Kidney (tissue), 14 donors: ENCODE results near the gene SPEM1. TPM values are rescaled to one million over a fixed set of nuclear protein-coding genes. Genes with fewer than 3 reads are reported as not detected.
A peak's percentile ranks its signal among the peaks of the same experiment; 100 is the strongest.

Experiments
- DNase-seq, 5 donors: peaks; one replicate each; pipeline ENCODE4 v3.0.0-alpha.2; 2013 to 2020
- FAIRE-seq: peaks from 2 replicates; lab custom pipeline; 2012; peaks lifted over from hg19 to GRCh38; lab: Jason Lieb, UNC
- H3K27ac ChIP-seq, 2 donors: one replicate each; pipeline ENCODE4 v1.7.0; 2013; ENCODE audit warnings: low read depth in 2 of 2, low read length in 2 of 2, inconsistent platforms in 1 of 2
- H3K27me3 ChIP-seq: one replicate; pipeline ENCODE4 v1.7.1; 2013; ENCODE audit warnings: low read length, inconsistent platforms; ENCODE audit not compliant: control insufficient read depth, insufficient read depth
- H3K36me3 ChIP-seq, 3 donors: one replicate each; pipeline versions ENCODE4 v1.7.0 to v1.7.1; 2013; ENCODE audit warnings: low read length in 3 of 3, control low read depth in 1 of 3, inconsistent platforms in 1 of 3; ENCODE audit not compliant: insufficient read depth in 3 of 3, control insufficient read depth in 2 of 3
- H3K4me1 ChIP-seq, 3 donors: one replicate each; pipeline versions ENCODE4 v1.7.0 to v1.7.1; 2013; ENCODE audit warnings: low read length in 3 of 3, inconsistent platforms in 1 of 3, low read depth in 1 of 3; ENCODE audit not compliant: control insufficient read depth in 2 of 3, insufficient read depth in 2 of 3
- H3K4me3 ChIP-seq, 3 donors: one replicate each; pipeline versions ENCODE4 v1.7.0 to v1.8.1; 2013; ENCODE audit warnings: low read length in 3 of 3, control low read depth in 1 of 3, inconsistent platforms in 1 of 3
- H3K9ac ChIP-seq, 3 donors: one replicate each; pipeline versions ENCODE4 v1.7.0 to v1.7.1; 2013; ENCODE audit warnings: low read length in 3 of 3, control low read depth in 1 of 3, inconsistent platforms in 1 of 3
- H3K9me3 ChIP-seq, 3 donors: one replicate each; pipeline versions ENCODE4 v1.7.0 to v1.7.1; 2013; ENCODE audit warnings: low read length in 3 of 3, control low read depth in 1 of 3, inconsistent platforms in 1 of 3; ENCODE audit not compliant: control insufficient read depth in 2 of 3, insufficient read depth in 1 of 3
- CTCF ChIP-seq: IDR thresholded peaks from 3 replicates; pipeline ENCODE4 v1.5.1; 2012; ENCODE audit warnings: mild to moderate bottlenecking, moderate library complexity, borderline replicate concordance; ENCODE audit not compliant: insufficient read depth; ENCODE audit errors: extremely low read depth
- intact Hi-C: fragments of 100-400 bp; cut with DNase I; formaldehyde crosslinking; loops from one replicate; pipeline ENCODE4 v1.11.1; 2022
- polyA plus RNA-seq: library from polyadenylated mRNA; stranded (reverse); fragments of 350-450 nt; fragmentation: Illumina TruSeq; extraction: RNeasy Lipid Tissue Mini Kit (QIAGEN cat#74804); gene quantifications from one replicate; pipeline ENCODE4 v1.2.3, GENCODE V29; 2014; ENCODE audit warnings: low read depth, low replicate concordance; ENCODE audit not compliant: insufficient read depth
- total RNA-seq: library from RNA; stranded (reverse); fragmentation: NEBNext Ultra II Directional; extraction: Animal tissue kit (Norgen Biotek cat#: 25700); gene quantifications from one replicate; pipeline ENCODE4 v1.2.1, GENCODE V29; 2021
- donor health status: control.
- donor health status: control.
- donor health status: control.
- donor health status: control.
- donor health status: control.
- donor health status: DM: yes; HTN: yes; CAD: no.
- donor health status: Normal renal cell carcinoma (clear cell type).

Gene SPEM1
- total and polyA plus RNA-seq, 2 donors from 2014 or later = not detected

DNA sequence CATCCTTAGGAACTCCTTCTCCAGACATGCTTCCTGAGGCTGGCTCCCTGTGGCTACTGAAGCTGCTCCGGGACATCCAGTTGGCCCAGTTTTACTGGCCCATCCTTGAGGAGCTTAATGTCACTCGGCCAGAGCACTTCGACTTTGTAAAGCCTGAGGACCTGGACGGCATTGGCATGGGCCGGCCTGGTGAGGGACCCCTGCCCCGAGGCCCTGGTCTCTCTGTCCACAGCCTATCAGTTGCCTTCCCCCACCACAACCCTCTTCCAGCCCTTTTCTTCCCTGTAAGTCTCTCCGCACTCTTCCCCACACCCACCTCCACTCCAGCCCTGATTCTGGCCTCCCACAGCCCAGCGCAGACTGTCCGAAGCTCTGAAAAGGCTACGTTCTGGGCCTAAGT, 37.2 kb upstream of the SPEM1 start:
- Histone ChIP-seq H3K4me3 (no peak overlapping the region), H3K27ac (no peak overlapping the region), H3K27me3 (peaks cover 5% of the 10 kb centered on the region), H3K9ac (no peak overlapping the region), H3K4me1 (peaks cover 0 to 17% (median 10%) of the 10 kb centered on the region in 3 donors), H3K36me3 (no peaks in the 10 kb centered on the region), H3K9me3 (no peaks in the 10 kb centered on the region)
- intact Hi-C loops = no loop called here
- no peak for FAIRE-seq
- DNase-seq = no peak
- TF ChIP-seq CTCF = no peak

GRCh38 chr17:7383371-7383741, 36.8 kb upstream of the SPEM1 start:
- DNase-seq = no peak
- no peak for FAIRE-seq
- peaks cover 5% of the 10 kb centered on the region for H3K27me3 ChIP-seq
- no peaks in the 10 kb centered on the region for H3K36me3 ChIP-seq
- H3K27ac ChIP-seq = no peak overlapping the region
- no peak for TF ChIP-seq CTCF
- H3K4me1 ChIP-seq = peaks cover 0 to 17% (median 10%) of the 10 kb centered on the region in 3 donors
- H3K9ac ChIP-seq = no peak overlapping the region
- intact Hi-C loops = no loop called here
- peak overlapping the region in 1 of 3 donors; percentile 41 for H3K4me3 ChIP-seq
- H3K9me3 ChIP-seq = no peaks in the 10 kb centered on the region

GRCh38 chr17:7383742-7384488, 36.2 kb upstream of the SPEM1 start:
- Histone ChIP-seq H3K4me1 (peaks cover 0 to 17% (median 10%) of the 10 kb centered on the region in 3 donors), H3K27me3 (peaks cover 5% of the 10 kb centered on the region), H3K36me3 (peaks cover 0 to 3% (median 0%) of the 10 kb centered on the region in 3 donors), H3K9ac (peak overlapping the region in 1 of 3 donors; percentile 19), H3K4me3 (peak overlapping the region in 1 of 3 donors; percentile 41), H3K27ac (peak overlapping the region in 1 of 2 donors; percentile 24), H3K9me3 (no peaks in the 10 kb centered on the region)
- DNase-seq (peak; percentile 78 to 86 (median 82)), FAIRE-seq (no peak)
- intact Hi-C loops = no loop called here
- no peak for TF ChIP-seq CTCF
